H1 (cell line): ENCODE results near the gene TMA7B. TPM values are rescaled to one million over a fixed set of nuclear protein-coding genes. Genes with fewer than 3 reads are reported as not detected.

Experiments used
- CTCF ChIA-PET: fragments of 300-600 bp; sonication (Branson Sonifier 250); formaldehyde crosslinking; loops from one replicate; lab custom pipeline; 2021; ENCODE audit not compliant: partially characterized antibody; lab: Charles Lee
- POLR2A ChIA-PET: fragments of 300-600 bp; sonication (Branson Sonifier 250); formaldehyde crosslinking; loops from one replicate; lab custom pipeline; 2021; ENCODE audit warnings: inconsistent platforms; ENCODE audit not compliant: partially characterized antibody; lab: Charles Lee
- DNase-seq, 2 experiments: peaks; one replicate each; pipeline versions ENCODE4 v3.0.0 to v3.0.0-alpha.2; 2010 to 2022; ENCODE audit warnings: low spot score in 2 of 2, low read depth in 1 of 2, mixed read lengths in 1 of 2
- FAIRE-seq: peaks from 2 replicates; lab custom pipeline; 2011; peaks lifted over from hg19 to GRCh38; lab: Jason Lieb, UNC
- H2AFZ ChIP-seq: 2 replicates; pipeline ENCODE4 v1.8.1; 2012; ENCODE audit warnings: low read length, inconsistent platforms
- H2AK5ac ChIP-seq: 2 replicates; pipeline ENCODE4 v1.6.1; 2013; ENCODE audit warnings: low read depth, low read length
- H2BK120ac ChIP-seq: replicated peaks from 2 replicates; pipeline ENCODE3; 2013; ENCODE audit warnings: low read depth, low read length, inconsistent platforms
- H2BK12ac ChIP-seq: 2 replicates; pipeline ENCODE4 v1.6.1; 2013; ENCODE audit warnings: low read depth, low read length
- H2BK15ac ChIP-seq: 2 replicates; pipeline ENCODE4 v1.6.1; 2013; ENCODE audit warnings: low read length
- H2BK20ac ChIP-seq: 2 replicates; pipeline ENCODE4 v1.6.1; 2013; ENCODE audit warnings: low read length
- H2BK5ac ChIP-seq: 2 replicates; pipeline ENCODE4 v1.6.1; 2013; ENCODE audit warnings: low read depth, low read length
- H3K14ac ChIP-seq: 2 replicates; pipeline ENCODE4 v1.6.1; 2013; ENCODE audit warnings: inconsistent platforms; ENCODE audit not compliant: insufficient read length
- H3K18ac ChIP-seq: 2 replicates; pipeline ENCODE4 v1.6.1; 2013; ENCODE audit warnings: low read length; ENCODE audit errors: extremely low read depth
- H3K23ac ChIP-seq: 2 replicates; pipeline ENCODE4 v1.6.1; 2013; ENCODE audit warnings: inconsistent platforms; ENCODE audit not compliant: insufficient read length
- H3K23me2 ChIP-seq: 2 replicates; pipeline ENCODE4 v1.6.1; 2013; ENCODE audit warnings: low read depth, low read length
- H3K27ac ChIP-seq: 2 replicates; pipeline ENCODE4 v1.6.1; 2011; ENCODE audit warnings: low read depth, low read length, inconsistent platforms
- H3K27me3 ChIP-seq, 4 experiments: replicated peaks in 1 of 4; 1 replicate in 1 of 4; 2 replicates in 3 of 4; pipeline versions ENCODE4 v1.6.1 to v1.8.1; 2011 to 2013; ENCODE audit warnings: low read length in 3 of 4, mild to moderate bottlenecking in 3 of 4, inconsistent platforms in 2 of 4, mixed read lengths in 2 of 4, moderate library complexity in 1 of 4; ENCODE audit not compliant: control insufficient read depth in 3 of 4, insufficient read depth in 3 of 4; ENCODE audit errors: extremely low read depth in 1 of 4
- H3K36me3 ChIP-seq, 4 experiments: 2 replicates each; pipeline versions ENCODE4 v1.6.1 to v1.8.1; 2011 to 2013; ENCODE audit warnings: mild to moderate bottlenecking in 4 of 4, low read length in 3 of 4, moderate library complexity in 2 of 4, control low read depth in 1 of 4, inconsistent platforms in 1 of 4; ENCODE audit not compliant: insufficient read depth in 4 of 4, control insufficient read depth in 2 of 4
- H3K4ac ChIP-seq: replicated peaks from 2 replicates; pipeline ENCODE3; 2013; ENCODE audit warnings: low read length, low read depth, mixed read lengths, inconsistent platforms; ENCODE audit not compliant: insufficient read length
- H3K4me1 ChIP-seq, 4 experiments: replicated peaks in 1 of 4; 1 replicate in 1 of 4; 2 replicates in 3 of 4; pipeline versions ENCODE4 v1.6.1 to v1.8.1; 2011 to 2013; ENCODE audit warnings: low read length in 3 of 4, inconsistent platforms in 2 of 4, mixed read lengths in 1 of 4; ENCODE audit not compliant: insufficient read depth in 4 of 4, control insufficient read depth in 3 of 4
- H3K4me2 ChIP-seq, 2 experiments: 2 replicates each; pipeline versions ENCODE4 v1.6.1 to v1.8.1; 2011 to 2013; ENCODE audit warnings: low read depth in 2 of 2, low read length in 2 of 2, control low read depth in 1 of 2, inconsistent platforms in 1 of 2, mild to moderate bottlenecking in 1 of 2; ENCODE audit not compliant: insufficient read depth in 1 of 2
- H3K4me3 ChIP-seq, 4 experiments: fragments of 200-600, 300-600 bp in 1 of 4; sonication (generic), shearing (Covaris generic), sonication (Bioruptor Twin) in 1 of 4; 2 replicates each; pipeline versions ENCODE4 v1.5.1 to v1.8.1; 2011 to 2016; ENCODE audit warnings: low read length in 4 of 4, low read depth in 3 of 4, control low read depth in 2 of 4, inconsistent platforms in 2 of 4, mild to moderate bottlenecking in 2 of 4, mixed read lengths in 1 of 4, moderate library complexity in 1 of 4; ENCODE audit not compliant: insufficient read depth in 2 of 4; ENCODE audit errors: extremely low read depth in 1 of 4
- H3K56ac ChIP-seq: replicated peaks from 2 replicates; pipeline ENCODE3; 2013; ENCODE audit warnings: low read depth, mild to moderate bottlenecking, mixed read lengths, low read length, inconsistent platforms; ENCODE audit not compliant: insufficient read length
- H3K79me1 ChIP-seq: 2 replicates; pipeline ENCODE4 v1.6.1; 2013; ENCODE audit warnings: low read depth, low read length, control low read depth
- H3K79me2 ChIP-seq, 2 experiments: 2 replicates each; pipeline versions ENCODE4 v1.6.1 to v1.8.1; 2012 to 2013; ENCODE audit warnings: low read length in 2 of 2, mild to moderate bottlenecking in 2 of 2, inconsistent platforms in 1 of 2; ENCODE audit not compliant: insufficient read depth in 2 of 2, control insufficient read depth in 1 of 2
- H3K9ac ChIP-seq, 4 experiments: replicated peaks in 1 of 4; 1 replicate in 1 of 4; 2 replicates in 3 of 4; pipeline versions ENCODE4 v1.6.1 to v1.8.1; 2011 to 2013; ENCODE audit warnings: low read depth in 3 of 4, low read length in 3 of 4, control low read depth in 2 of 4, mild to moderate bottlenecking in 2 of 4, moderate library complexity in 2 of 4, inconsistent platforms in 1 of 4; ENCODE audit errors: extremely low read depth in 1 of 4
- H3K9me3 ChIP-seq, 2 experiments: 2 replicates each; pipeline versions ENCODE4 v1.6.1 to v1.8.1; 2012 to 2013; ENCODE audit warnings: mild to moderate bottlenecking in 2 of 2, moderate library complexity in 2 of 2, control low read depth in 1 of 2, inconsistent platforms in 1 of 2, low read depth in 1 of 2, low read length in 1 of 2, mixed read lengths in 1 of 2; ENCODE audit not compliant: insufficient read depth in 2 of 2
- H4K20me1 ChIP-seq, 2 experiments: replicated peaks in 1 of 2; 2 replicates each; pipeline versions ENCODE3 to v1.8.1; 2011 to 2013; ENCODE audit warnings: inconsistent platforms in 2 of 2, low read length in 2 of 2, mild to moderate bottlenecking in 1 of 2; ENCODE audit not compliant: insufficient read depth in 2 of 2, control insufficient read depth in 1 of 2
- H4K5ac ChIP-seq: 2 replicates; pipeline ENCODE4 v1.6.1; 2013; ENCODE audit warnings: low read length, low read depth, mixed read lengths, inconsistent platforms; ENCODE audit not compliant: insufficient read length
- H4K8ac ChIP-seq: 2 replicates; pipeline ENCODE4 v1.8.0; 2013; ENCODE audit warnings: mild to moderate bottlenecking, moderate library complexity, low read length, inconsistent platforms; ENCODE audit not compliant: insufficient read depth; ENCODE audit errors: extremely low read depth
- H4K91ac ChIP-seq: replicated peaks from 2 replicates; pipeline ENCODE3; 2013; ENCODE audit warnings: low read length, mixed read lengths, inconsistent platforms; ENCODE audit not compliant: insufficient read length
- CBX5 ChIP-seq: fragments of 300-800, 300-1000 bp; sonication (generic); IDR thresholded peaks from 2 replicates; pipeline ENCODE4 v1.7.1; 2016; ENCODE audit warnings: antibody characterized with exemption, low read length, low read depth
- HDAC6 ChIP-seq: IDR thresholded peaks from one replicate; pipeline ENCODE4 v1.7.1; 2012; ENCODE audit warnings: low read depth, mild to moderate bottlenecking, inconsistent platforms, low read length, moderate library complexity
- POLR2AphosphoS5 ChIP-seq: IDR thresholded peaks from 2 replicates; pipeline ENCODE4 v1.6.1; 2011; ENCODE audit warnings: low read depth, low read length
- RNF2 ChIP-seq: fragments of 200-900, 300-1000 bp; sonication (generic); IDR thresholded peaks from 2 replicates; pipeline ENCODE4 v1.7.1; 2016; ENCODE audit warnings: borderline replicate concordance, low read depth, mild to moderate bottlenecking, antibody characterized with exemption, low read length; ENCODE audit not compliant: poor library complexity, severe bottlenecking; ENCODE audit errors: missing control alignments
- SP4 ChIP-seq: IDR thresholded peaks from 2 replicates; pipeline ENCODE4 v1.6.1; 2012; ENCODE audit warnings: low read length, inconsistent platforms
- WGBS, 2 experiments: shearing (Covaris generic) in 1 of 2; methylation state at CpG; one replicate each; pipeline versions ENCODE4 v1.1.6 to v1.1.7; 2013 to 2015; ENCODE audit warnings: low lambda C conversion rate in 2 of 2, mixed read lengths in 2 of 2, inconsistent platforms in 1 of 2, low coverage in 1 of 2, missing lambda C conversion rate in 1 of 2; ENCODE audit not compliant: insufficient replicate concordance in 2 of 2, insufficient coverage in 1 of 2, insufficient read length in 1 of 2; ENCODE audit errors: extremely low coverage in 1 of 2, missing lambda C conversion rate in 1 of 2; 5-methylcytosine and 5-hydroxymethylcytosine counted together
- polyA plus RNA-seq, 7 experiments: library from polyadenylated mRNA; depleted of rRNA in 3 of 7; stranded (reverse) in 5 of 7; unstranded in 2 of 7; fragments of >200 nt in 5 of 7; fragments of 200-250 nt in 2 of 7; gene quantifications; 1 replicate in 5 of 7; 2 replicates in 1 of 7; 4 replicates in 1 of 7; pipeline versions ENCODE4 v1.2.1 to v1.2.3, GENCODE V29; 2011 to 2013; ENCODE audit warnings: missing spikeins in 2 of 7, mixed read lengths in 2 of 7
- total RNA-seq: library from RNA; stranded (reverse); fragmentation: NEBNext Ultra II Directional; extraction: Animal tissue kit (Norgen Biotek cat#: 25700); gene quantifications from 2 replicates; pipeline ENCODE4 v1.2.1, GENCODE V29; 2021

TMA7B gene
- total and polyA plus RNA-seq, 2 of the 8 experiments (the other 6 are each of a cell fraction or from before 2014, with no cell fraction given): not detected

DNA sequence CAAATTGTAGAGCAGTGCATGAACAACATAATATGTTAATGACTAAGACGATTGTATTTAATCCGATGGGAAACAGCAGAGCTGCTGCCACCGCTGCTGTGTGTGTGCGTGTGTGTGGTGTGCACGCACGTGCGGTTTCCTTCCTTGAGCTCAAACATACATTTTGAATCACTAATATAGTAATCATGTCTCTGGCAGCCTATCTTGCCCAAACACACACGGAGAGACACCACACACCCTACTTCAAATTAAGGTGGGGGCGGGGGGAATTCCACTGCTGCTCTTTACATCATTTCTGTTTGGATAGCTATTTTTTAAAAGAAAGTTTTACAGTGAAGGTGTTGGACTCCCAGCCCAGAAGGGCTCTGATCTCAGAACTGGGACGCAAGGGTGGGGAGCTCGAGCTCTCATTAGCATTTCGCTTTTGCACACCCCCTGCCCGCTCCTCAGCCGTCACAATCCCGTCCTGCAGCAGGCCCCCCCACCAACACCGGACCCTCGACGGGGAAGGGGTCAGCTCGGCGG lies 33.9 kb downstream of the TMA7B start:
- WGBS, 2 experiments: 65% methylated on average over 14 of the region's 20 CpGs; no CpG with 5 or more reads in 1 of the 2 experiments
- no peak overlapping the region for H3K23ac ChIP-seq
- no peak overlapping the region for H3K4ac ChIP-seq
- H2BK5ac ChIP-seq: no peak overlapping the region
- H2BK120ac ChIP-seq: no peak overlapping the region
- H2BK20ac ChIP-seq: no peak overlapping the region
- H3K79me1 ChIP-seq: 0 out of 2 replicates have a peak, but pooled peaks cover 3% of the 10 kb centered on the region
- H3K9me3 ChIP-seq: no peaks in the 10 kb centered on the region
- H4K8ac ChIP-seq: peak overlapping the region; percentile 58
- no peaks in the 10 kb centered on the region for H3K36me3 ChIP-seq
- peaks cover 17 to 38% (median 25%) of the 10 kb centered on the region in 4 experiments for H3K4me1 ChIP-seq
- ChIA-PET POLR2A (interaction anchor here (1.3 to 2.7 kb wide), 4 partner anchors 10 to 50 kb away, joined by 3 to 8 read pairs (median 4); no protein-coding TSS in a partner anchor), CTCF (interaction anchor here (0.9 to 2.4 kb wide), 6 partner anchors 10 to 77 kb away, joined by 3 to 11 read pairs (median 4); no protein-coding TSS in a partner anchor)
- no peak overlapping the region; the same call in 1 of the 2 replicates for H2AK5ac ChIP-seq
- no peak overlapping the region for H2BK15ac ChIP-seq
- no peaks in the 10 kb centered on the region for H4K20me1 ChIP-seq
- H3K27ac ChIP-seq: no peak overlapping the region
- no peak overlapping the region for H4K5ac ChIP-seq
- peak overlapping the region in 2 of 4 experiments; percentile 53 to 69; a peak in 5 of 8 replicates for H3K4me3 ChIP-seq
- H4K91ac ChIP-seq: no peak overlapping the region
- H3K79me2 ChIP-seq: peaks cover 0 to 21% of the 10 kb centered on the region in 2 experiments; a peak in 2 of 4 replicates
- DNase-seq (no peak), FAIRE-seq (no peak)
- H3K56ac ChIP-seq: no peak overlapping the region
- TF ChIP-seq SP4 (no peak), HDAC6 (no peak), POLR2AphosphoS5 (no peak), RNF2 (peak; percentile 38), CBX5 (no peak)
- H3K18ac ChIP-seq: no peak overlapping the region
- H2AFZ ChIP-seq: no peak overlapping the region
- no peak overlapping the region for H2BK12ac ChIP-seq
- no peak overlapping the region for H3K14ac ChIP-seq
- H3K4me2 ChIP-seq: peak overlapping the region; percentile 63 to 93
- peaks cover 8% of the 10 kb centered on the region; the same call in 1 of the 2 replicates for H3K23me2 ChIP-seq
- no peak overlapping the region; a peak in 2 of 7 replicates for H3K9ac ChIP-seq
- peaks cover 0 to 19% (median 13%) of the 10 kb centered on the region in 4 experiments; a peak in 6 of 7 replicates for H3K27me3 ChIP-seq
